Cardiac muscle cell (in vitro differentiated cells and primary cell): ENCODE data around the gene TTLL5. TPM values are rescaled to one million over a fixed set of nuclear protein-coding genes. Genes with fewer than 3 reads are reported as not detected.
"Not testable (repeated sequence)": the region's sequence is repeated elsewhere in the genome, so short reads cannot be mapped to it uniquely, and the experiment has no call there.

Experiments
- DNase-seq, 2 donors: peaks; one replicate each; pipeline versions ENCODE4 v3.0.0 to v3.0.0-alpha.2; 2010 to 2017; ENCODE audit warnings: low read depth in 1 of 2, low spot score in 1 of 2
- H3K27ac ChIP-seq: fragments of 200-600 bp; sonication (generic); 2 replicates; pipeline ENCODE4 v1.5.1; 2016
- H3K27me3 ChIP-seq: fragments of 200-600 bp; sonication (generic); 2 replicates; pipeline ENCODE4 v1.6.0; 2016; ENCODE audit warnings: control low read depth
- H3K36me3 ChIP-seq: fragments of 200-600 bp; sonication (generic); 2 replicates; pipeline ENCODE4 v1.5.1; 2016; ENCODE audit warnings: control low read depth
- H3K4me1 ChIP-seq: fragments of 200-600 bp; sonication (generic); 2 replicates; pipeline ENCODE4 v1.8.1; 2017; ENCODE audit warnings: low read depth, mild to moderate bottlenecking, mixed run types
- H3K4me3 ChIP-seq: fragments of 200-600 bp; sonication (generic); 2 replicates; pipeline ENCODE4 v1.5.1; 2016; ENCODE audit warnings: mild to moderate bottlenecking
- H3K9me3 ChIP-seq: fragments of 200-600 bp; sonication (generic); 2 replicates; pipeline ENCODE4 v1.5.1; 2017; ENCODE audit warnings: low read depth, mild to moderate bottlenecking, control low read depth
- polyA plus RNA-seq: library from polyadenylated mRNA; unstranded; fragments of >200 nt; fragmentation: Nextera tagmentation; extraction: Ambion mirVana; gene quantifications from 2 replicates; pipeline ENCODE4 v1.2.1, GENCODE V29; 2016
- total RNA-seq: library from RNA; depleted of rRNA; stranded (reverse); fragments of >200 nt; gene quantifications from 2 replicates; pipeline ENCODE4 v1.2.3, GENCODE V29; 2016
- TF ChIP-seq, protein P1 (sequence below): IDR thresholded peaks from 2 replicates; pipeline ENCODE4 v1.5.1; 2012; ENCODE audit warnings: low read depth, mild to moderate bottlenecking, low read length

TTLL5 gene
- total and polyA plus RNA-seq, 2 experiments from 2014 or later = 24.1 to 28.4 TPM

DNA sequence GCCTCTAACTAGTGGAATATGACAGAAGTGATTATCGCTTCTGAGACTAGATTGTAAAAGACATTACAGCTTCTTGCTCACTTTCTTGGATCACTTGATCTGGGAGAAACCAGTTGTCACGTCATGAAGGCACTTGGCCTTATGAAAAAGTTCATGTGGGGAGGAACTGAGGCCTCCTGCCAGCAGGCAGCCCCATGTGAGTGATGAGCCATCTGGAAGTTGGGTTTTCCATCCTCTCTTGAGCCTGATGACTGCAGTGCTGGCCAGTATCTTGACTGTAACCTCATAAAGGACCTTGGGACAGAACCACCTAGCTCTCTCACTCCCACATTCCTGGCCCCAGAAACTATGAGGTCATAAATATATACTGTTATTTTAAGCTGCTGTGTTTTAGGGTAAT, 28.0 kb downstream of the TTLL5 start:
- H3K4me3 ChIP-seq = no peak overlapping the region
- no peaks in the 10 kb centered on the region for H3K27me3 ChIP-seq
- TF ChIP-seq, protein P1, sequence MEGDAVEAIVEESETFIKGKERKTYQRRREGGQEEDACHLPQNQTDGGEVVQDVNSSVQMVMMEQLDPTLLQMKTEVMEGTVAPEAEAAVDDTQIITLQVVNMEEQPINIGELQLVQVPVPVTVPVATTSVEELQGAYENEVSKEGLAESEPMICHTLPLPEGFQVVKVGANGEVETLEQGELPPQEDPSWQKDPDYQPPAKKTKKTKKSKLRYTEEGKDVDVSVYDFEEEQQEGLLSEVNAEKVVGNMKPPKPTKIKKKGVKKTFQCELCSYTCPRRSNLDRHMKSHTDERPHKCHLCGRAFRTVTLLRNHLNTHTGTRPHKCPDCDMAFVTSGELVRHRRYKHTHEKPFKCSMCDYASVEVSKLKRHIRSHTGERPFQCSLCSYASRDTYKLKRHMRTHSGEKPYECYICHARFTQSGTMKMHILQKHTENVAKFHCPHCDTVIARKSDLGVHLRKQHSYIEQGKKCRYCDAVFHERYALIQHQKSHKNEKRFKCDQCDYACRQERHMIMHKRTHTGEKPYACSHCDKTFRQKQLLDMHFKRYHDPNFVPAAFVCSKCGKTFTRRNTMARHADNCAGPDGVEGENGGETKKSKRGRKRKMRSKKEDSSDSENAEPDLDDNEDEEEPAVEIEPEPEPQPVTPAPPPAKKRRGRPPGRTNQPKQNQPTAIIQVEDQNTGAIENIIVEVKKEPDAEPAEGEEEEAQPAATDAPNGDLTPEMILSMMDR = no peak
- DNase-seq = peak in 1 of 2 donors; percentile 62
- H3K27ac ChIP-seq = no peak overlapping the region
- no peaks in the 10 kb centered on the region for H3K9me3 ChIP-seq
- no peaks in the 10 kb centered on the region for H3K4me1 ChIP-seq
- peaks cover 35% of the 10 kb centered on the region for H3K36me3 ChIP-seq

DNA sequence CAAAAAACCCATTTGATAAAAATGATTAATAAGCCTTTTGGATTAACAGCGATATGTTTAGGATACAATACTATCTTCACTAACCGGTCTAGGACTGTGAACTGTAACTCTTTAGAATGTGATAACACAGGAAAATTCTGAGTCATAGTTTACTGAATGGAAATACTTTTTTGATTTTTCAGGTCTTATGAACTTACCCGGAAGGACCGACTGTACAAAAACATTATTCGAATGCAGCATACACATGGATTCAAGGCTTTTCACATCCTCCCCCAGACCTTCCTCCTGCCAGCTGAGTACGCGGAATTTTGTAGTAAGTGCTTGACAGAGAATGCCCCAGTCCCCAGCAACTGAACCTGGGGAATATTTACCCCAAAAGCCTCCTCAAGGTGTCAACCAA, 29.0 kb downstream of the TTLL5 start:
- peaks cover 34% of the 10 kb centered on the region for H3K36me3 ChIP-seq
- TF ChIP-seq, protein P1 = no peak

DNA sequence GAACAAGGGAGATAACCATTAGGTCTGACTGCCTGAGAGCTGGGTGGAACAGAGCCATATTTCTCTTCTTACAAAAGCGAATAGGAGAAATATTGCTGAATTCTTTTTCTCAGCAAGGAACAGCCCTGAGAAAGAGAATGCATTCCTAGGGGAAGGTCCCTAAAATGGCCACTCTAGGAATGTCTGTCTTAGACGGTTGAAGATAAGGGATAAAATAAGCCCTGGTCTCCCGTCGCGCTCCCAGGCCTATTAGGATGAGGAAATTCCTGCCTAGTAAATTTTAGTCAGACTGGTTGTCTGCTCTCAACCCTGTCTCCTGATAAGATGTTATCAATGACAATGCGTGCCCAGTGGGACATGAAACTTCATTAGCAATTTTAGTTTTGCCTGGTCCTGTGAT, 34.0 kb downstream of the TTLL5 start:
- H3K9me3 ChIP-seq, H3K27me3 ChIP-seq, H3K27ac ChIP-seq, DNase-seq, H3K4me3 ChIP-seq: not testable (repeated sequence)
- Histone ChIP-seq H3K4me1 (peaks cover 10% of the 10 kb centered on the region), H3K36me3 (peaks cover 30% of the 10 kb centered on the region)

More for the DNA sequence above, 29.0 kb downstream of the TTLL5 start:
- peak in 1 of 2 donors; percentile 43 for DNase-seq
- H3K27me3 ChIP-seq = no peaks in the 10 kb centered on the region
- H3K4me1 ChIP-seq = no peaks in the 10 kb centered on the region
- no peaks in the 10 kb centered on the region for H3K9me3 ChIP-seq
- H3K4me3 ChIP-seq = no peak overlapping the region
- H3K27ac ChIP-seq = no peak overlapping the region

DNA sequence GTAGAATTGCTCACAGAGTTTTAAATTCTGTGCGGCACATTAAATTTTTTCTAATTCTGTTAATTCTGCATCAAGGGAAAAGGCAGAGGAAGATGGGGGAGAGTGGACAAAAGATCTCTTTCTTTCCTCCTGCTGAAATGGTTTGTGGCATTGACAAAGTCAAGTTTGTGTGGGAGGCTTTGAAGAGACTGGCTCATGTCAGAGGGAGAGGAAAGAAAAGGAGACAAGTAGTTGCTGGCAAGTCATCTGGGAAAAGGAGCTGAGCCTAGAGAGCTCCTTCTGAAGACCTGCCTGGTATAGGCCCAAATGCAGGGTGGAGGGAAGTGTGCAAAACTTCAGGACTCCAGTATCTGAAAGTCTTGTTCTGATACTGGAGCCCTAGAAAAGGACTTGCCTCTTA, 36.3 kb downstream of the TTLL5 start:
- H3K4me1 ChIP-seq = peaks cover 10% of the 10 kb centered on the region
- peaks cover 10% of the 10 kb centered on the region for H3K36me3 ChIP-seq
- no peak overlapping the region for H3K4me3 ChIP-seq
- TF ChIP-seq, protein P1 = no peak
- peak overlapping the region; percentile 47 for H3K27ac ChIP-seq
- no peaks in the 10 kb centered on the region for H3K9me3 ChIP-seq
- no peaks in the 10 kb centered on the region for H3K27me3 ChIP-seq
- DNase-seq = no peak

DNA sequence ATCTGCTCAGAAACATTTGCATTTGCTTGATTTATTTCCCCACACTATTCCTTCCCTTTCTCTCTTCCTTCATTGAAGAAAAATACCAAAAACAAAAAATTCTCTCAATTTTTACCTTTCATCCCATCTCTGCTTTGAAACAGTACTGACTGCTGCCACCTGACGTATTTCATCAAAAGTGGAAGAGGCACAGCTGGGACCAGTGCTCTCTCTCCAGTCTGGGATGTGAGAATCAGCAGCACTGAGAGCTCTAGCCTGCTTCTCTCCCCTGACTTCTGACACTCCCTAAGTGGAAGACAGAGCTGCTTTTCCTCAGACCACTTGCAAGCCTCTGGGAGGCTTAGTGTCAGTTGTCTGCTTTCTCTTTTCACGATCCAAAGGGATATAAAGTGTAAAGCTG, 36.9 kb downstream of the TTLL5 start:
- DNase-seq = peak in 1 of 2 donors; percentile 48
- H3K27me3 ChIP-seq = no peaks in the 10 kb centered on the region
- H3K27ac ChIP-seq = peak overlapping the region; percentile 47
- peaks cover 10% of the 10 kb centered on the region for H3K4me1 ChIP-seq
- TF ChIP-seq, protein P1 = no peak
- peaks cover 10% of the 10 kb centered on the region for H3K36me3 ChIP-seq
- H3K9me3 ChIP-seq = no peaks in the 10 kb centered on the region
- H3K4me3 ChIP-seq = no peak overlapping the region

DNA sequence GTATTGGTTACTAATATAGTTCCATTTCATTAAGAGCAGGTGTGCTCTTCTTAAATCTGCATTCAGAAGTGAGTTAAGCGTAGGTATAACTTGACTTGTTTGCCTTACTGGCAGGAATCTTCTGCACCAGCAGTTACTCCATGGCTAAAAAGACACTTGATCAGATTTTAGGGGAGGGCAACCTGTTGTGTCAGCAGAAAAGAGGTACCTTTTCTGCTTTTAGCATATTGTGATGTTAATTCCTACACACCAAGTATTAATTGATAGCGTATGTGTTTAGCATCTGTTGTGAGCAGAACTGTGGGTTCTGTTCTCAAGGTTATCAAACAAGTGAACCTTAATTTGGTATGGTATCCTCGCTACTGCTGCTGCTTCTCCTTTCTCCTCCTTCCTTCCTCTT, 38.3 kb downstream of the TTLL5 start:
- Histone ChIP-seq H3K27me3 (no peaks in the 10 kb centered on the region), H3K4me1 (peaks cover 10% of the 10 kb centered on the region), H3K27ac (no peak overlapping the region), H3K9me3 (no peaks in the 10 kb centered on the region), H3K4me3 (no peak overlapping the region), H3K36me3 (peaks cover 7% of the 10 kb centered on the region)
- TF ChIP-seq, protein P1 = no peak
- DNase-seq = no peak
